GM18511 (cell line): ENCODE results near the gene RNASET2.
"Not testable (repeated sequence)": the region's sequence is repeated elsewhere in the genome, so short reads cannot be mapped to it uniquely, and the experiment has no call there.

ENCODE experiments used
- ATAC-seq: cut with Tn5 transposase; IDR thresholded peaks from one replicate; pipeline ENCODE4 v1.9.1; 2021; ENCODE audit warnings: mild to moderate bottlenecking, moderate library complexity; ENCODE audit not compliant: unreplicated experiment

The RNASET2 gene

DNA sequence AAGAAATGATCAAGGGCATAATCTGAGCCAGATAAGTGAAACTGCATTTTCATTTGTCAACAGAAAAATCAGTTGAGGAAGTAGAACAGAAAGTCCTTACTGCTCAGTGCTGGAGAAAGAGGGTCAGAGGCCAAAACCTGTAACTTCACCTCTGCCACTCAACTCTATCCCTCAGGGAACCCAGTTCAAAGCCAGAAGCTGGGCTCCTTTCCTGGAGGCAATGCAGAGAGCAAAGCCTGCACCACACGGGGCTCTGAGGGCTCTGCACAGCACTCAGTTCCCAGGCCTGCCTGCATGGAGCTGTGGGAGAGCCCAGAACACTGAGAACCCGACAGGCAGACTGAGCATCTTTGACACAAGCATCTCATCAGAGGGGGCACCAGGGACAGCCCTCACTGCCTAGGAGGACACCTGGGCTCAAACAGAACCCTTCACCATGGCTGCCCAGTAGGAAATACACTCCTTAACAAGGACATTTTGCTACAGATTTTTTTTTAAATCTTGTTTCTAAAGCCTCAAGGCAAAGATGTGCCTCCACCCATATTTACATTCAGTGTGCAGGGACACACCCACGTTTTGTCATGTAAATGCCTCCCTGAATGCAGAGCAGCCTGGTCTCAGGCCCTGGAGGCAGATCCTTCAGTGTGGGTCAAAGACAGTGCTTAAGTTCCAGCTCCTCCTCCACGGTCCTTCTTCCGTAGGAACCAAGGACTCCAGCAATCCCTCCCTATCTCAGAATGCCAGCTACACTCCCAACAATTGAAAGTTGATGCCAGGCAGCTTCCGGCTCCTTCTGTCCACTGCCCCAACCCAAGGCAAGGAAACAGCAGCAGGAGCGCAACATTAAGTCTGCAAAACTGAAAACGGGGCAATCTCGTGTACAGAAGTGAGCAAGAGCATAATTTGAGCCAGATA, 6.6 kb downstream of the RNASET2 start:
- no peak for ATAC-seq

DNA sequence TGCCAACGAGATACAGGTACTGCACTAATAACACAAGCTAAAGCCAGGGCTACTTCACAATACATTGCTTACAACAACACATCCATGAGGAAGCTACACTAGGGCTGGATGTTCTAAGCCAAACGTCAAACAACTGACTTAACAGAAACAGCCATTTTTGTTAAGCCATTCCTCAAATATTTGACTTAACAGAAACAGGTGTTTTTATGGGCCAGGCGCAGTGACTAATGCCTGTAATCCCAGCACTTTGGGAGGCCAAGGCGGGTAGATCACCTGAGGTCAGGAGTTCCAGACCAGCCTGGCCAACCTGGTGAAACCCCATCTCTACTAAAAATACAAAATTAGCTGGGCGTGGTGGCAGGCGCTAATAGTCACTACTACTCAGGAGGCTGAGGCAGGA, 7.6 kb downstream of the RNASET2 start:
- not testable (repeated sequence) for ATAC-seq

DNA sequence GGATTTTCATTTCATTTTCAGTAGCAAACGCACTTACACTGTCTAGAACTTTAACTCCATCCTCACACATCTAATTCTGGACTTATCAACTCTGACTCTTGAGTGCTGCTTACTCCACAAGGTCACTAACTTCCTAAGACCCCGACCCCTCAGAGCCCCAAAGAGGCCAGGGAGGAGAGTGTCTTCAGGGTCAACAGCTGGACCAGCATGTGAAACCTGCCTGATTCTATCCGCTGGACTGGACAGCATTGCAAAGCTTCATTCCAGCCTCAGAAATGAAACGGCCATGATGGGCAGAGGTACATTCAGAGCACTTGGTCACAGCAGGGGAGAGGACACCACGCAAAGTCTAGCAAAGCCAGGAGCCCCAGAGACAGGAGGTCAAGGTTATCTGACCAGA, 9.1 kb downstream of the RNASET2 start:
- ATAC-seq: no peak

DNA sequence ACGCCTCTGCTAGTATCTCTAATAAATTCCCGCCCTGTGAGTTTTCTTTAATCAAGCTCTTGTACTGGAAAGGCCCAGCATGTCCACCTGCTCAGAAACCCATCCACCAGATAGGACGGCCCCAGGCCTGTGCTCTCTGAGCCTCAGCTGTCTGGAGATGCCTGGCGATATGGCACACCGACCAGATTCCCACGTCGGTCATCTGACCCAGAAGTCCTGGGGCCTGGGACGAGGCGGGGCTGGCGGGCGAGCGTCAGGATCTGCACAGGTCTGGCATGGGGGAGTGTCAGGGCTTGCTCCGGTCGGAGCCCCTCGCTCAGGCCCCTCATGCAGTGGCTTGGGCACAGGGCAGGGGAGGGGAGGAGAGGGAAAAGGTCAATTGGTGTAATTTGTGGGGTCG, 10.2 kb downstream of the RNASET2 start:
- ATAC-seq: no peak

DNA sequence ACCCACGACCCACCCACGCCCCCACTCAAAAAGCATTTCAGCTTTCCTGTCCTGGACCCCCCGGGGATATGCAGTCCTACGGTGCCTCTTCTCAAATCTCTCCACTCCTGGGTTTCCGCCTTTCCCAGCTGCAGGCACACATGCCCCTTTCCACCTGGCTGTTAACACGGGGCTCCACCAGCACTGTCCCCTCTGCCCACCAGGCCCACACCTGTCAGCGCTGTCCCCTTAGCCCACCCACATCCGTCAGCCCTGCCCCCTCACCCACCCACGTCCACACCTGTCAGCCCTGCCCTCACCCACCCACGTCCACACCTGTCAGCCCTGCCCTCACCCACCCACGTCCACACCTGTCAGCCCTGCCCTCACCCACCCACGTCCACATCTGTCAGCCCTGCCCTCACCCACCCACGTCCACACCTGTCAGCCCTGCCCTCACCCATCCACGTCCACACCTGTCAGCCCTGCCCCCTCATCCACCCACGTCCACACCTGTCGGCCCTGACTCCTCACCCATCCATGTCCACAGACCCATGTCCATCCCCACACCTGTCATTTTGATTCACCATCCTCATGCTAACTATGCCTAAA, 11.6 kb downstream of the RNASET2 start:
- ATAC-seq: no peak

DNA sequence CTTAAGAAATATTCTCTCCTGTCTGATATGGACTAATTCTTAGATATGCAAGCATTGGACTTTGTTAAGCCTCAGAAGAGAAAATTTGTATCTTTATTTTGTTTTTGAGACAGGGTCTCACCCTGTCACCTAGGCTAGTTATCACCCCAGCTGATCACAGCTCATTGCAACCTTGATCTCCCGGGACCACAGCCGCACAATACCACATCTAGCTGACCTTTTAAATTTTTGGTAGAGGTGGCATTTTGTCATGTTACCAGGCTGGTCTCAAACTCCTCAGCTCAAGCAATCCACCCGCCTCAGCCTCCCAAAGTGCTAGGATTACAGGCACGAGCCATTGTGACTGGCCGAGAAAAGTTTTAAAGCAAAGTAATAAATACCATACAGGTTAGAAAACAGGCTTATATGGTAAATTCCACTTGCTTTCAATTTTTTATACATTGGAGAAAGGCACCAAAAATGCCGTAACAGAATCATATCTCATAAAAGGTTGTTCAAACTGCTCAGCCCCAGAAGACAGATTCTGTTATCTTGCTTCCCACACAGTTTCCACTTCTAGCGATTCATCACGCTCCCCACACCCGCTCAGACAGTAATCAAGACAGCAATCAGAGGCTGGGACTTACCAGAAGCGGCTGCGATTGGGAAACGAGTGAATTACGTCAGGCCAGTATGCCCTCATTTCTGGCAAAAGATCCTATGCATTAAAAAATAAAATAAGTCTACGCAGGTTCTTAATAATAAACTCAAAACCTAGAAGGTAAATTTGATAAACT, 13.8 kb downstream of the RNASET2 start:
- no peak for ATAC-seq

DNA sequence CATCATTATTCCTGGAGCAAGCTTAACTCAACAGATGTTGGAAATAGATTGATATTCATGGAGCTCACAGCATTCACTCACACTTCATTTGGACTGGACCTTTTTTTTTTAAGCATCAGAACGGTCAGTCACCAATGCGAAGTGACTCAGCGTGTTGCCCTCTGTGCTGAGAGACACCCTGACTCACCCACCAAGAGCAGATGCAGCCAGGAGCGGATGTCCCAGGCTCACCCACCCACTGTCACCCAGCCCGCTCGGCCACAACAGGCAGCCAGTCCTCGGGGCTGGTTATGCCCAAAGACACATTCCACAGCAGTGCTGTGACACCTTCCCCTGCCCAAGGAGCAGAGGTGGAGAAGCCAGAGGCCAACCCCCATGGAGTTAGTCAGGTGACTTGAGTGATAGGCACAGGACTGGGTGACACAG, 15.7 kb downstream of the RNASET2 start:
- ATAC-seq: no peak

DNA sequence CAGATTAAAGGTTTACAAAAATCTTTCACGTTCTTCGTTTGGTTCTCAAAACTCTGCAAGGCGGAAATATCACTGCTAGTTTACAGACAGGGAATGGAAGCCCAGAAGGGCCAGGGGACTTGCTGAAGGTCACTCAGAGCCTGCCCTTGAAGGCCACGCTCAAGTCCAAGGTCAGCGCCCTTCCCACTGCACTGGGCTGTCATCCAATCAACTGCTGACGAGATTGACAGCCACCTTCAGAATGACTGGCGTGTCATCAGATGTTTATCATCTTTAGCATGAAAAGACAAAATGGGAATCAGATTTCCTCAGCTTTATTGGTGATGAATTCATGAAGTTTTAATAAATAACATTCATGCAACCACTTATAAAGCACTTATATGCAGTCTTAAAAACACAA, 16.5 kb downstream of the RNASET2 start:
- no peak for ATAC-seq

DNA sequence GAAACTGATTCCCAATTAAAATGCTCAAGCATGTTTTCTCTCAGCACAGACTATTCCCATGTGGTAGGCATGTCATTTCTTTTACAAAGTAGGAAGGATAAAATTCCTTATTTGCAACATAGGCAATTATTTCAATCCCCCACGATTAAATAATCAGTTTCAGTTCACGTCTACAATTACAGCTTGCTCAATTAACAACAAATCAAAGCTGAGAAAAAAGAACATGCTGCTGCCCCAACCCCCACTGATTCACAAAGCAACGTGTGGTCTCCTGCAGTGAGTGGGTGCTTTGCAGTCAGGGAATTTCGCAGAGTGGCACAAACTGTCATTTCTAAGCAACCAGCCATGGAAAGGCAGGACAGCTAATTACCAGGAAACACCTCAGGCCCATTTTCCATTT, 17.0 kb downstream of the RNASET2 start:
- ATAC-seq: no peak

DNA sequence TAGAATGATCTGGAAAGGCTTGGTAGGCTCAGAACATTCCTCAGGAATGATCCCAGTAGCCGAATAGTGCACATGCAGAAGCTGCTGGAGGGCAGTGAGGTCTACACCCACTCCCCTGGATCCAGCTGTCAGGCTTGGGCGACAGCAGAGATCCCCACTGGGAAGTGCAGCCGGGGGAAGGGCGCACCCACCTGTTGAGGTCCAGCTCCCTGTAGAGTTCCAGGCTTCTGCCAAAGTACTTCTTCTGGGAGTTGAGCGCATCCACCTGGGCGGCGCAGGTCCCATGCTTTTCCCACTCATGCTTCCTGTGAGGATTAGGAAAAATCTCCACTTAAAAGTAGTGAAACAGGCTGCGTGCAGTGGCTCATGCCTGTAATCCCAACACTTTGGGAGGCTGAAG, 17.6 kb downstream of the RNASET2 start:
- no peak for ATAC-seq

DNA sequence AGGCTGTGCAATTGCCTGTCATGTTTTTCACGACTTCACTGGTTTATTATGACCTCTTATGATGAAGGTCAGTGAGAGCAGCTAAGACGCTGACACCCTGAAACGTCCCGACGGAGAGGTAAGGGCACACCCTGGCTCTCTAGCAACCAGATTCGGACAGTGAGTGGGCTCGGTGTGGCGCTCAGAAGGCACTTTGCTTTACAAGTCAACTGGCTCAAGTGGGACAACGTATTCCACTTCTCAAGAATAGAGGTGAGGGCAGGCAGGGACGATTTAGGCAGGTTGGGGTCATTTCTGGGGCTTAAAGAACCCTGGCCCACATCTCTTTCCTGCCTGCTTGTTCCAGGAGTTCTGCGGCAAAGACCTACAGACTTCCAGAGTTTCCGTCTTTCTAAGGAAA, 18.2 kb downstream of the RNASET2 start:
- ATAC-seq: no peak

DNA sequence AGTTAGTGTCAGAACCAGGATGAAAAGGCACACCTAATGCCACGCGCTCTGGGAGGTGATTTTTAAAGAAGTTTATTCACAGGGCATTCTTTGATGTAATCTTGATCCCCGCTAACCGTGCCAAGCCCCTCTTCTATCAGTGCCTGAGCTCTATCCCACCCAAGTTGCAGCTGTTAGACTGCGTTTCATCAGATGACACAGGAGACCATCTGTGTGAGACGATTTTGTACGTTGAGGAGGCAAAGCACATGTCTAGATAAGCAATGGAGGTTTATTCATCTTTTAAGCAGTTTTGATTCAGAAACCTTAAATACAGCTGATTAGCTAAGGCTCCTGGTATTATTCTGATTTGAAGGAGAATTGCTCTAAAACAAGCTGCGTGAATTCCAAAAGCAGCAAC, 18.6 kb downstream of the RNASET2 start:
- no peak for ATAC-seq

DNA sequence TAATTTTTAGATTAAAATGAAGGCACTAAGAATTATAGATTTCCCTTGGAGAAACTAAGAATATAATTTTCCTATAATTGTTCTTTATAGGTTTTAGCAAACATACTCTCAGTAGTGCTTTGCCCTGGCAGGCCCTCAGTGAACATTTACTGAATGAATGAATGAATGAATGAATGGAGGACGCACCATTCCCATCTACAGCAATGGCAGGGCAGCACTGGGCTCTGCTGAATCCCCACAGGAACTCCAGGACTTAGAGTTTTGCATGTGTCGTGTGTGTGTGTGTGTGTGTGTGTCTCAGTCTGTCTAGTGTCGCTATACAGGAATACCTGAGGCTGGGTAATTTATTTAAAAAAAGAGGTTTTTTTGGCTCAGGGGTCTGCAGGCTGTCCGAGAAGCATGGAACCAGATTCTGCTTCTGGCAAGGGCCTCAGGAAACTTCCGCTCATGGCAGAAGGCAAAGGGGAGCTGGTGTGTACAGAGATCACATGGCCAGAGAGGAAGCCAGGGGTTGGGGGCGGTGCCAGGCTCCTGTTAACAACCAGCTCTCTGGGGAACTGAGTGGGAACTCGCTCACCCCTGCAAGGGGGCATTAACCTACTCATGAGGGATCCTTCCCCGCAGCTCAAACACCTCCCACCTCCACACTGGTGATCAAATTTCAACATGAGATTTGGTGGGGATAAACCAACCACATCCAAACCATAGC, 20.1 kb downstream of the RNASET2 start:
- no peak for ATAC-seq

DNA sequence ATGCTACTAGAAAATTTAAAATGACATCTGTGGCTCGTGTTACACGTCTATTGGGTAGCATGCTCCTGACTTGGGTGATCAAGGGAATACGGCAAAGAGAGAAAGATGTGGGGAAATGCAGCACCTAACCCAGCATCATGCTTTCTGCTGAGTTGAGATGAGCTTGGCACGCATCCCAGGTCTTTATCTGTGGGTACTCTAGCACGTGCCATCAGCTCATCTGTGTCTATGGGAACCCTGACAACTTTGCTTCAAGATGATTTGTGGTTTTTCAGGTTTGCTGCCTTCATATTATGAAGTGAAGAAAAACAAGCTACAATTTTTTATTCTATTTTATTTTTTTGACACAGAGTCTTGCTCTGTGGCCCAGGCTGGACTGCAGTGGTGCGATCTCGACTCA, 21.0 kb downstream of the RNASET2 start:
- ATAC-seq: no peak

DNA sequence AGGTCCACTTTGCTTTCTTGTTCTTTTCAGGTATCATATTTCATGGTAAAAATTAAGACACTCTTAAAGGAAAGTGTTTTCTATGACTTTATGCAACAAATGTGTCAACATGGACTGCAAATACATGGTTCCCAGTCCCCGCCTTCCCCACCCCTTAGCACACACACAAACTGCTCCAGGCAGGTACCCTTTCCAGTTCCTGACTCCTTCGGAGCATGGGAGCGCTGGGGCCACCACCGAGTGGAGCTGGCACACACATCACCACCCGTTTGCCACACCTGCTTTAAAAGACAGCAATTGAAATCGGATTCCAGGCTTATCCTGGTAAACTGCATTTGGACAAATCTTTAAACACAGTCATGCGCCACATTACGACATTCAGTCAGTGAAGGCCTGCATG, 22.2 kb downstream of the RNASET2 start:
- ATAC-seq: no peak

DNA sequence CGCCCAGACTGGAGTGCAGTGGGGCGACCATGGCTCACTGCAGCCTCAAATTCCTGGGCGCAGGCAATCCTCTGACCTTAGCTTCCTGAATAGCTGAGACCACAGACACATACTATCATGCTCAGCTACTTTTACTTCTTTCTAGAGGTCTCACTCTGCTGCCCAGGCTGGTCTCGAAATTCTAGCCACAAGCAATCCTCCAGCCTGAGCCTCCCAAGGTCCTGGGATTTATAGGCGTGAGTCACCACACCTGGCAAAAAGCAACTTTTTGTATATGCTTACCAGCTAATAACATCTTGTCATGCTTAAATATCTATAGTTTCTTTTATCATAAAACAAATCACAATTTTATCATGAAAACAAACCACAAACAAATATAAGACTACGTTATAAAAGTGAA, 23.0 kb downstream of the RNASET2 start:
- no peak for ATAC-seq

DNA sequence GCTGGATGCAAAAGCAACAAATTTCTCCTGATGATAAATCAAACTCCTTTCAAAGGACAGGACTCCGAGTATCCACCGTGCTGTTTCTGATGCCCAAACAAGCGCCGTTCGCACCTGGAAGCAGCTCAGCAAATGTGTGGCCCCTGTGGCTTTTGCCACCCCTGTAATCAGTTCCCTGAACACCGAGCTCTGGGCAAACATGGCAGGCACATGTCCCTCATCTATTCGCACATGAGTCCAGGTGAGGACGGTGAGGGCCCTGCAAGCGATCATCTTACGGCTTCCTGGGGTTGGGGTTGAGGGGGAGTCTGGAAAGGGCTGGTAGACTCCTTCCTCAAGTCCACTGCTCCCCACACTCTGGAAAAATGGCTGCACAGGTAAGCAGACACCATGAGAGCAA, 23.7 kb downstream of the RNASET2 start:
- no peak for ATAC-seq

DNA sequence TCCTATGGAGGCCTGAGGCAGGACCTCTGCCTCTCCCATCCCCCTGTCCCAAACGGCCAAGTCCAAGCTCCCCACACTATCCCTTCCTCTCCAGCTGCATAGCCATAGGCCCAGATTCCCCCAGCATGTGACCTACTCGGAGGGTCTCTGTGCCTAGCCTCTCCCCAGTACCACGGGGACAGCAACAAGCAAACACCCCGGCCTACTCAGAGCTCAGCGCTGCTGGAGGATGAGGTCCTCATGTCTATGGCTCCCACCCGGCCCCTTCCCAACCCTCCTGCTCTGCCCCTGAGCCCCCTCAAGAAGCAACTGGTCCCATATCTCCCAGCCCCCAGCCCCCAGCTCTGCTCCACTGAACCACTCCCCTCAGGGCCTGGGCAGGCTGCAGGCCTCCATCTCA, 24.2 kb downstream of the RNASET2 start:
- no peak for ATAC-seq

DNA sequence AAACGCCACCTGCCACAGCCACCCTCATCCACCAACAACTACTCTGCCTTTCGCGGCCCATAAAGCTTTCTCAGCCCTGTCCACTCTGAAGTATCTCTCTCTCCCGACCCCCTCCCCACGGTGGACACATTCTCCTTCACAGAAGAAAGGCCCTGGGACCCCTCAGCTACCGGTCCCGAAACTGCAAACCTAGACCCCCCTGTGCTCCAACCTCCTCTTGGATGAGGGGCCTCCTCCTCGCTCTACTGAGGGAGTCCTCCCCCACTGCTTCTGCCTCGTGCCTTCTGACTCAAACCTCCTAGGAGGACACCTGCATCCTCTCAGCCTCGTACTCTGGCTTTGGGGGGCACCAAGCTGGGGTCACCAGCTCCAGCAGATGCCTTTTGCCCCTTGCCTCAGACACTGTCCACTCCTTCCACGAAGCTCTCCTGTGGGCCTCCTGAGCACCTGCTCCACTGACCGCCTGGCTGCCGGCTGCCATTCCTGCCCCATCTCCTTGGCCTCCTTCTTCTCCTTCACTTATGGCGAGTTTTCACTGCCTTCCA, 24.9 kb downstream of the RNASET2 start:
- ATAC-seq: no peak

DNA sequence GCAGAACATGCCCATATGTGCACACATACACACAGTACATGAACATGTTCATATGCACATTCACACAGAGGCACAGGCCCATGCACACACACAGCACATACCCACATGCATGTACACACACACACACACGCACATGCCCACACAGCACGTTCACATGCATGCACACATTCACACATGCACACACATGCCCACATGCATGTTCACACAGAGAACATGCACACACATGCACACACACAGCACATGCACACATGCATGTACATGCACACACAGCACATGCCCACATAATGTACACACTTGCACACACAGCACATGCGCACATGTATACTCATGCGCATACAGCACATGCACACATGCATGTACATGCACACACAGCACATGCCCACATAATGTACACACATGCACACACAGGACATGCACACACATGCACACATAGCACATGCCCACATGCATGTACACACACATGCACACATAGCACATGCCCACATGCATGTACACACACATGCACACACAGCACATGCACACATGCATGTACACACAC, 25.9 kb downstream of the RNASET2 start:
- ATAC-seq: no peak
